Measurements from ENCODE around the gene CCDC69.

DNA sequence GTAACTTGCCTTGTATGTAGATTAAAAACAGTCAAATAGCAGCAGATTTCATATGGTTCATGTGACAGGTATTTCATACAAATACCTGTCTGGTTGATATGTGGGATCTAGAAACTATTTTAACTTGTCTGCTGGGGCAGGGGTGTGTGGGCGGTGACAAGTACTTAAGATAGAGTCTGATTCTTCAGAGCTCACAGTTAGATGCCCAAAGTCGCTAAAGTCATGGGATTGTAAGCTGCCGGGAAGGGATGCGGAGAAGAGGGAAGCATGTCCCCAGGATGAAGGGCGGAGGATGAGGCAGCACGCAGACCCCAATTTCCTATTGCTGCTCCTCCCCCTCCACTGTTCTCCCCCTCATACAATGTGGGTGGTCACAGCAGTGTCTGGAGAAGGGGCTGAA lies 79.6 kb downstream of the CCDC69 start:
- TF ChIP-seq CTCF (IDR thresholded peaks at IDR 0.05) (no peak), POLR2A (IDR thresholded peaks at IDR 0.05) (no peak)

All from body of pancreas (tissue), 4 donors.